IgD-negative memory B cell (primary cell): ENCODE measurements around the gene MAN1B1. TPM values are rescaled to one million over a fixed set of nuclear protein-coding genes. Genes with fewer than 3 reads are reported as not detected.

ENCODE experiments used
- H3K27ac Mint-ChIP-seq, 3 donors: one replicate each; pipeline ENCODE4 v1.8.0; 2020 to 2022; ENCODE audit warnings: mild to moderate bottlenecking in 3 of 3, mixed read lengths in 3 of 3, moderate library complexity in 1 of 3
- H3K27me3 Mint-ChIP-seq: one replicate; pipeline ENCODE4 v1.8.0; 2021; ENCODE audit warnings: mixed read lengths
- H3K36me3 Mint-ChIP-seq: one replicate; pipeline ENCODE4 v1.8.0; 2020; ENCODE audit warnings: mild to moderate bottlenecking, mixed read lengths
- H3K4me1 Mint-ChIP-seq, 3 donors: one replicate each; pipeline ENCODE4 v1.8.0; 2020 to 2022; ENCODE audit warnings: mixed read lengths in 3 of 3, mild to moderate bottlenecking in 1 of 3
- H3K4me3 Mint-ChIP-seq, 4 donors: one replicate each; pipeline ENCODE4 v1.8.0; 2020 to 2022; ENCODE audit warnings: mild to moderate bottlenecking in 4 of 4, mixed read lengths in 4 of 4, moderate library complexity in 3 of 4
- H3K9me3 Mint-ChIP-seq, 3 donors: one replicate each; pipeline ENCODE4 v1.8.0; 2020 to 2021; ENCODE audit warnings: mixed read lengths in 3 of 3, mild to moderate bottlenecking in 1 of 3
- polyA plus RNA-seq: library from polyadenylated mRNA; unstranded; fragments of 300-500 nt; fragmentation: Illumina TruSeq; gene quantifications from one replicate; pipeline ENCODE4 v1.2.3, GENCODE V29; 2021

The MAN1B1 gene
- polyA plus RNA-seq, 1 donor from 2014 or later = 27.5 TPM

DNA sequence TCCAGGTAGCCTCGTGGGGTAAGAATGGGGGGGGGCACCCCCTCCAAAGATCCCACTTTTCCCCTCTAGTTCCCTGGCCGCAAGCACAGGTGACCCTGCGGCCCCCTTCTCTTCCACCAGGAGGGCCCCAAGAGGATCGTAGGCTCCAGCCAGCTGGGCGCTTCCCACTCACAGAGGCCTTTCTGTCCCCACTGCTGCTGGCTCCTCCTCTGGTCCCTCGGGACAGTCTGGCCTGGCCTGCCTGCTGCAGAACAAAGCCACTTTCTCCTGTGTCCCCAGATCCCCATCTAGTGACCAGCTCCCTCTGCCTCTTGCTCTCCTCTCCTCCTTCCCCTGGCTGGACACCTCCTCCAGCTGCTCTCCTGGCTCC is 15.9 kb upstream of the MAN1B1 start:
- Mint-ChIP-seq H3K4me3 (peak overlapping the region; percentile 76 to 92 (median 85)), H3K36me3 (no peaks in the 10 kb centered on the region), H3K27ac (peak overlapping the region; percentile 77 to 96 (median 93)), H3K4me1 (peaks cover 17 to 19% (median 17%) of the 10 kb centered on the region in 3 donors), H3K9me3 (no peaks in the 10 kb centered on the region), H3K27me3 (no peaks in the 10 kb centered on the region)

DNA sequence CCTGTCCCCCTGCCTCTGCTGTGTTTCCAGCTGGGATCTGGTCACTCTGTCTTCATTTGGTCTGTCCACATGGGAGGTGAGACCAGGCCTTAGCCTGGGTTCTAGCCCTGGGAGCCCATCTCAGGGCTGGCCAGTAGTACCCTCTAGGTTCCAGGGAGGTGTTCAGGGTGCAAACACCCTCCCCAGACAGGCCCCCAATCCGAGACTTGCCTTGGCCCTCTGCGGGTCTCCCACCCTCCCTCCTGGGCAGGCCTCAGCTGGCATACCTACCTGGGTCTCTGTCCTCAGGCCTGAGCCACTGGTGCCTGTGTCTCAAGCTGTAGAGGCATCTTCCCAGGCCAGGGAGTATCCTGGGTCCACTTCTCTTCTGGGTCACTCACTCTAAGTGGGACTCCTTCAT is 15.5 kb upstream of the MAN1B1 start:
- Mint-ChIP-seq H3K4me3 (peak overlapping the region; percentile 76 to 92 (median 84)), H3K9me3 (no peaks in the 10 kb centered on the region), H3K27ac (peak overlapping the region; percentile 77 to 96 (median 93)), H3K27me3 (no peaks in the 10 kb centered on the region), H3K36me3 (no peaks in the 10 kb centered on the region), H3K4me1 (peaks cover 17 to 19% (median 17%) of the 10 kb centered on the region in 3 donors)

DNA sequence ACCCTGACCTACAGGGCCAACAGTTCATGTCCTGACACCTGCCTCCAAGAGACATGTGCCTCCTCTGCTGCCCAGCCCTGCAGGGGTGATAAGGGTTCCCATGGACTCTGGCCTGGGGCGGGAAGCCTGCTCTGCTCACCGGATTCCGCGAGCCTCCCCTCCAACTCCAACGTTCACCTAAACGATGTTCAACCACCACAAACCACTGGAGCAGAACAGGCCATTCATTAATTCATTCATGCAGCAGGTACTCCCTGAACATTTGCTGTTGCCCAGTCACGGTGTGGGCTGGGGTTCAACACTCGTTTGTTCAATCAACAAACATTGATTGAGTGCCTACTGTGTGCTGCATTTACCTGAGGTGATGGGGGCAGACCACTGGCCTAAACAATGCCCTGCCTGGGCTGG is 12.8 kb upstream of the MAN1B1 start:
- no peaks in the 10 kb centered on the region for H3K27me3 Mint-ChIP-seq
- no peaks in the 10 kb centered on the region for H3K36me3 Mint-ChIP-seq
- peak overlapping the region in 1 of 4 donors; percentile 87 for H3K4me3 Mint-ChIP-seq
- peak overlapping the region in 1 of 3 donors; percentile 91 for H3K27ac Mint-ChIP-seq
- no peaks in the 10 kb centered on the region for H3K9me3 Mint-ChIP-seq
- peaks cover 11 to 14% (median 13%) of the 10 kb centered on the region in 3 donors for H3K4me1 Mint-ChIP-seq

DNA sequence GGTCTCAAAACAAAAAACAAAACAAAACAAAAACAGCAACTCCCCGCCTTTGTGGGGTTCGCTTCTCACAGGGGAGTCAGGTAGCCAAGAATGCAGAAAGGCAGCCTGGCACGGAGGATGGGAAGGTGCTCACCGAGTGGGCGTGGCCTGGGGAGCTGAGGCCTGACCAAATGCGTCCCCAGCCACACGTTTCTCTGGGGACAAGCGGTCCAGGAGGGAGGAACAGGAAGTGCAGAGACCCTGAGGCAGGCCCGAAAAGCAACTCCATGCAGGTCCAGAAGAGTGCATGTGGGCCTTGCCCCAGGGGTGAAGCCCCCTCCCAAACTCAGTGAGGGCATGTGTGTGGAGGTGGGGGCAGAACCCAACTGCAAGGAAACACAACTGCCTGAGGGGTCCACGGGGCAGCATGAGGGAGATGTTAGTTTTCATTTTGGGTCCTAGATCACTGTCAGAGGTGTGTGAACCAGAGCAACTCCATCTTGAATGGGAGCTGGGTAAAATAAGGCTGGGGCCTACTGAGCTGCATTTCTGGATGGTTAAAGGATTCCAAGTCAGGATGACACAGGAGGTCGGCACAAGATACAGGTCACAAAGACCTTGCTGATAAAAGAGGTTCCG is 12.0 kb upstream of the MAN1B1 start:
- Mint-ChIP-seq H3K4me1 (peaks cover 11 to 15% (median 12%) of the 10 kb centered on the region in 3 donors), H3K36me3 (no peaks in the 10 kb centered on the region), H3K27me3 (no peaks in the 10 kb centered on the region), H3K9me3 (no peaks in the 10 kb centered on the region), H3K27ac (peak overlapping the region in 2 of 3 donors; percentile 53 to 91), H3K4me3 (peak overlapping the region in 3 of 4 donors; percentile 34 to 87 (median 71))

DNA sequence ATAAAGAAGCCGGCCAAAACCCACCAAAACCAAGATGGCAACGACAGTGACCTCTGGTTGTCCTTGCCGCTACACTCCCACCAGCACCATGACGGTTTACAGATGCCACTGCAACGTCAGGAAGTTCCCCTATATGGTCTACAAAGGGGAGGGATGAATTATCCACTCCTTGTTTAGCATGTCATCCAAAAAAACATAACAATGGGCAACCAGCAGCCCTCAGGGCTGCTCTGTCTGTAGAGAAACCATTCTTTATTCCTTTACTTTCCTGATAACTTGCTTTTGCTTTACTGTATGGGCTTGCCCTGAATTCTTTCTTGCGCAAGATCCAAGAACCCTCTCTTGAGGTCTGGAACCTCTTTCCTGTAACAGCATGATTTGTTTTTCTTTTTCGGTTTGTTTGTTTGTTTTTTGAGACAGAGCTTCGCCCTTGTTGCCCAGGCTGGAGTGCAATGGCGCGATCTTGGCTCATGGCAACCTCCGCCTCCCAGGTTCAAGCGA is 11.5 kb upstream of the MAN1B1 start:
- peak overlapping the region in 2 of 3 donors; percentile 53 to 91 for H3K27ac Mint-ChIP-seq
- H3K36me3 Mint-ChIP-seq = no peaks in the 10 kb centered on the region
- no peaks in the 10 kb centered on the region for H3K27me3 Mint-ChIP-seq
- no peaks in the 10 kb centered on the region for H3K9me3 Mint-ChIP-seq
- peaks cover 11 to 17% (median 15%) of the 10 kb centered on the region in 3 donors for H3K4me1 Mint-ChIP-seq
- H3K4me3 Mint-ChIP-seq = peak overlapping the region; percentile 21 to 87 (median 48)

DNA sequence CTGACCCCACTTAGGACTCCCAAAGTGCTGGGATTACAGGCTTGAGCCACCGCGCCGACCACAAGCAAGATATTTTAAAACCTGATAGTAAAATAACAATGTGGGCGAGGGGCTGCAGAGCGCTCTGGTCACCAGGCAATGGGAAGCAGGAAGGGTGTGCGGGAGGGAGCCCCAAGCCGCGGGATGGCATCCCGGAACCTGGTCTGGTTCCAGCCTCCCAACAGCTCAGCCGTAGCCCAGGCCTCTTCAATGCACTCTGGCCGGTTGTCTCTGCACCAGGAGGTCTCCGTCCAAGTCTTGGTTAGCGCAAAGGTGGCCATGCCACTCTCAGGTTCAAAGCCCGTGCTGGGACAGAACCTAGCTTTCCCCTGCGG is 10.2 kb upstream of the MAN1B1 start:
- H3K36me3 Mint-ChIP-seq = no peaks in the 10 kb centered on the region
- H3K27me3 Mint-ChIP-seq = no peaks in the 10 kb centered on the region
- H3K9me3 Mint-ChIP-seq = no peaks in the 10 kb centered on the region
- H3K27ac Mint-ChIP-seq = peak overlapping the region in 1 of 3 donors; percentile 58
- peak overlapping the region; percentile 63 to 80 (median 76) for H3K4me3 Mint-ChIP-seq
- peaks cover 11 to 13% (median 12%) of the 10 kb centered on the region in 3 donors for H3K4me1 Mint-ChIP-seq

DNA sequence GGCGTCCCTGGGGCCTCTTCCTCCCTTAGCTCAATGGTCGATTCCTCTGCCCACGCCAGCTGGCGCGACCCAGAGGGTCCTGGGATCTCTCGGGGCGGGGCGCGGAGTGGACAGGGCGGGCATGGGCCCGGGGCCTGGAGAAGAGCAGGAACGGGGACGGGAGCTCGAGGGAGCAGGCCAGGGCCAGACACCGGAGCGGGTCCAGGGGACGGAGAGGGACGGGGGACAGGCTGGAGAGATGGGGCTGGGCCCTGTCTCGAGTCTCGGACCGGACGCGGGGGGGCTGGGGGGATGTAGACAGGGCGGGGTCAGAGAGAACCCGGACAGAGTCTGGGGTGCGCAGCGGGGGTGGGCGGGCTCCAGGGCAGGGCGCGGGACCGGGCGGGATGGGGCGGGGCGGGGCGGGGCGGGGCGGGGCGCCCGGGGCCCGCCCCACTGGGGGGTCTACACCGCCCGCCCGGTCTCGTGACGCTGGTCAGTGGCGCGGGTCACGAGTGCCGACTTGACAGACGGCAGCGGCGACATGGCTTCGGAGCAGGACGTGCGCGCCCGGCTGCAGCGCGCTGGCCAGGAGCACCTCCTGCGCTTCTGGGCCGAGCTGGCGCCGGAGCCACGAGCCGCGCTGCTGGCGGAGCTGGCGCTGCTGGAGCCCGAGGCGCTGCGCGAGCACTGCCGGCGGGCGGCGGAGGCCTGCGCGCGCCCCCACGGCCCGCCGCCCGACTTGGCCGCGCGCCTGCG is 9.6 kb upstream of the MAN1B1 start, which contains the start of gene UAP1L1:
Gene UAP1L1, plus strand, starts transcription at position 508 of the 738 bp plus-strand sequence. Its CDS starts 16 bp downstream, at position 524.
- no peaks in the 10 kb centered on the region for H3K9me3 Mint-ChIP-seq
- no peaks in the 10 kb centered on the region for H3K36me3 Mint-ChIP-seq
- H3K4me3 Mint-ChIP-seq = peak within 1 kb of the TSS; percentile 79 to 90 (median 81)
- peak within 1 kb of the TSS in 2 of 3 donors; percentile 63 to 80 for H3K27ac Mint-ChIP-seq
- peaks cover 11 to 13% (median 12%) of the 10 kb centered on the region in 3 donors for H3K4me1 Mint-ChIP-seq
- H3K27me3 Mint-ChIP-seq = no peaks in the 10 kb centered on the region

DNA sequence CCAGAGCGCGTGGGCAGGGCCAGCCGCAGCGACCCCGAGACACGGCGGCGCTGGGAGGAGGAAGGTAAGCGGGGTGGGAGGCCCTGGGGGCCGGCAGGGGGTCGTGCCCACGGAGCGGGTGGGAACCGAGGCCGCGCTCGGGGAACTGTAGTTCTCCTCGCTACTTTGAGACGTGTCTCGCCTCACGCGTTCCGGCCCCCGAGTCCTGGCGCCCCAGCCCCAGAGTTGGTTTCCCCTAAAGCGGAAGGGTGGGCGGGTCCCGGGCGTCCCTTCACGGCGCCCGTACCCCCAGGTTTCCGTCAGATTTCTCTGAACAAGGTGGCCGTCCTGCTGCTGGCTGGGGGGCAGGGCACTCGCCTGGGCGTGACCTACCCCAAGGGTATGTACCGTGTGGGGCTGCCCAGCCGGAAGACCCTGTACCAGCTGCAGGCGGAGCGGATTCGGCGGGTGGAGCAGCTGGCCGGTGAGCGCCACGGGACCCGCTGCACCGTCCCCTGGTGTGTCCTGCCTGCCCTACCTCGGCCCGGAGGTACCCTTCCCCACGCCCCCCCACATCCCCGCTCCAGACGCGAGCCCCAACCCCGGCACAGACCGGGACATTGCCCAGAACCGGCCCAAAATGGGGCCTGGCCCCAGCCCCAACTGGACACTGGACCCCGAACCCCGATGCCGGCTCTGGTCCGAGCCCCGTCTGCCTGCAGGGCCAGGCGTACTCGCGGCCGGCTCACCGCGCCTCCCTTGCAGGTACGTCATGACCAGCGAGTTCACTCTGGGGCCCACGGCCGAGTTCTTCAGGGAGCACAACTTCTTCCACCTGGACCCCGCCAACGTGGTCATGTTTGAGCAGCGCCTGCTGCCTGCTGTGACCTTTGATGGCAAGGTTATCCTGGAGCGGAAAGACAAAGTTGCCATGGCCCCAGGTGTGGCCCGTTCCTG is 8.8 kb upstream of the MAN1B1 start:
- Mint-ChIP-seq H3K36me3 (no peaks in the 10 kb centered on the region), H3K4me1 (peaks cover 11 to 13% (median 12%) of the 10 kb centered on the region in 3 donors), H3K27me3 (no peaks in the 10 kb centered on the region), H3K4me3 (peak overlapping the region; percentile 75 to 90 (median 80)), H3K9me3 (no peaks in the 10 kb centered on the region), H3K27ac (peak overlapping the region in 2 of 3 donors; percentile 63 to 80)

DNA sequence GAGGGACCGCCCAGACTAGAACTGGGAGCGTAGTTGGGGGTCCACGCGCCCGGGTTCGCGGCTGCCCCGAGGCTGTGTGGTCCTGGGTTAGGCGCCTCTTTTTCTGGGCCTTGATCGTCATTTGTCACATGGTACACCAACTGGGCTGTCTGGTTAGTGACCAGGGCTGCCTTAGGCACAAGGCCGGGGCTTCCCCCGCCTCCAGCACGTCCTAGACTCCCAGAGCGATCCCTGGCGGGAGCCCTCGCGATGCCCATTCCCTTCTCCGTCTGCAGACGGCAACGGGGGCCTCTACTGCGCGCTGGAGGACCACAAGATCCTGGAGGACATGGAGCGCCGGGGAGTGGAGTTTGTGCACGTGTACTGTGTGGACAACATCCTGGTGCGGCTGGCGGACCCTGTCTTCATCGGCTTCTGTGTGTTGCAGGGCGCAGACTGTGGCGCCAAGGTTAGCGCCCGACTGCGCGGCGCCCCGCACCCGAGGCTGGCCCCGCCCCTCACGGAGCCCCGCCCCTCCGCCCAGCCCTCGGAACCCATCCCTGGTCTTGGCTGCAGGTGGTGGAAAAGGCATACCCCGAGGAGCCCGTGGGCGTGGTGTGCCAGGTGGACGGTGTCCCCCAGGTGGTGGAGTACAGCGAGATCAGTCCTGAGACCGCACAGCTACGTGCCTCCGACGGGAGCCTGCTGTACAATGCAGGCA is 7.9 kb upstream of the MAN1B1 start:
- Mint-ChIP-seq H3K4me1 (peaks cover 15 to 19% (median 16%) of the 10 kb centered on the region in 3 donors), H3K27me3 (no peaks in the 10 kb centered on the region), H3K27ac (no peak overlapping the region)

DNA sequence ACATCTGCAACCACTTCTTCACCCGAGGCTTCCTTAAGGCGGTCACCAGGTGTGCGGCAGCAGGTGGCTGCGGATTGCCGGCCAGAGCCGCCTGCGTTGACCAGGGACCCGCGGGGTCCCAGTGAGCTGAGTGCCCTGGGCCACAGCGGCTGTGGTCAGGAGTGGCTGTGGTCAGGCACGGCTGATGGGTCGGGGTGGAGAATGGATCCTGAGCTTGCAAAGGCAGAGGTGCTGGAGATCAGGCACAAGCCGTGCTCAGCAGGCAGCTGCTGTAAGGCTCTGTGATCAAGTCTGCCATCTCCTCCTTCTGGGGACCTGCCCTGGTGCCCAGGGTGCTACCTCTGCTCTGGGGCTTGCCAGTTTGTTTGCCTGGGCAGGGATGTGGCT is 7.4 kb upstream of the MAN1B1 start:
- Mint-ChIP-seq H3K4me1 (peaks cover 16 to 19% (median 19%) of the 10 kb centered on the region in 3 donors), H3K36me3 (no peaks in the 10 kb centered on the region), H3K27me3 (no peaks in the 10 kb centered on the region), H3K27ac (peak overlapping the region in 2 of 3 donors; percentile 33 to 90), H3K4me3 (peak overlapping the region in 2 of 4 donors; percentile 32 to 81), H3K9me3 (no peaks in the 10 kb centered on the region)

More for the DNA sequence above, 7.9 kb upstream of the MAN1B1 start:
- Mint-ChIP-seq H3K4me3 (peak overlapping the region; percentile 64 to 90 (median 78)), H3K36me3 (no peaks in the 10 kb centered on the region), H3K9me3 (no peaks in the 10 kb centered on the region)

DNA sequence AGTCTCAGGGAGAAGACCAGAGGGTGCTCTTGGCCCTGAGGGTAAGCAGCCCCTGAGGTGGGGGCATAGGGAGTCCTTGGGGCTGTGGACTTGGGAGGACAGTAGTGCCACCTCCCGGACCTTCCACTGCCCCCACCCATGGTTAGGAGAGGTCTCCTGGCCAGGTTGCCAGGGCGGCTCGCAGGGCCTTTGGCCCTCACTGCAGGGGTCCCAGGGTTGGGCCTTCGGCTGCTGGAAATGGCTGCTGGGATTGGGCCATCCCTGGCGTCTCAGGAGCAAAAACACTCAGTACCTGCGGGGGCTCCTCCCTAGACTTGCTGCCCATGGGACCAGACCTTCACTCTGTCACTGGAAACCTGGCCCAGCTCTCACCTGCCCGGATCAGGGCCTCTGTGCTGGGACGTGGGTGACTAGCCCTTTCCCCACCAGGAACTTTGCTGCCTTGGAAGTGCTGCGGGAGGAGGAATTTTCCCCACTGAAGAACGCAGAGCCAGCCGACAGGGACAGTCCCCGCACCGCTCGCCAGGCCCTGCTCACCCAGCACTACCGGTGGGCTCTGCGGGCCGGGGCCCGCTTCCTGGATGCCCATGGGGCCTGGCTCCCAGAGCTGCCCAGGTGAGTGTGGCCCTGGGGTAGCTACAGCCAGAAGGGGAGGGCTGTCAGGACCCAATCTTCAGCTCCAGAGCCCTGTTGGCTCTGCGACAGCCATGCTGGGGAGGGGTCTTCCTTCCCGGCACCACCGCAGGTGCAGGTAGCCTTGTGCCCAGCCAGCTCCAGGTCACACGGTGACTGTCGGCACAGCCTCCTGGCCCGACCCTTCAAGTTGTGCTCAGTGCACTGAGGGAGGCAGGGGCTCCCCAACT is 6.3 kb upstream of the MAN1B1 start:
- Mint-ChIP-seq H3K36me3 (no peaks in the 10 kb centered on the region), H3K27ac (peak overlapping the region in 1 of 3 donors; percentile 90), H3K4me3 (peak overlapping the region in 2 of 4 donors; percentile 55 to 81), H3K27me3 (no peaks in the 10 kb centered on the region), H3K4me1 (peaks cover 8 to 18% (median 12%) of the 10 kb centered on the region in 3 donors), H3K9me3 (no peaks in the 10 kb centered on the region)

DNA sequence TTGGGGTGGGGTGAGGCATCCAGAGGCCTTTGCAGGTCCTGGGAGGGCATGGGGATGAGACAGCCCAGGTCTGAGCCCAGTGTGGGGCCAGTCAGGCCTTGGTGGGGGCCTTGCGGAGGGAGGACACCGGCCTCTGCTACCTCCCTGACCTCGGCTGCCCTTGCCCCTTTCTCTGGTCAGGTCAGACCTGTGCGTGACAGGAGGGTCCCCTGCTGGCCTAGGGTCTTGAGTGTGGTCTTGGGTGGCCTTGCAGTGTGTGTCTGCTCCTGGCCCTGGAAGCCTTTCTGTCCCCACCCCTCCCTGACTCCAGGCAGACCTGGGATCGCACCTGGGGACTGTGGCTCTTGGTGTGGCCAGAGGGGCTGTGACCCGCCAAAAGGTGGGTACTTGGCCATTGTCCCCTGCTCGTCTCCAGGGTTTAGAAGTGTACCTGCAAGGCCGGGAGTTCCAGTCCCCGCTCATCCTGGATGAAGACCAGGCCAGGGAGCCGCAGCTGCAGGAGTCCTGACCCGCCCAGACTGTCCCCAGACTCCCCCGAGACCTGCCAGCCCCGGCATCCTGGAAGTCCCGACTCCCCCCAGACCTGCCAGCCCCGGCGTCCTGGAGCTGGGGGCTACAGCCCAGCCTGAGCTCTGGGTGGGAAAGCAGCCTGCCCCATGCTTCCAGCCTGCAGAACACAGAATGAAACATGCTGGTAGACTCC is 4.4 kb upstream of the MAN1B1 start:
- H3K36me3 Mint-ChIP-seq = no peaks in the 10 kb centered on the region
- H3K4me3 Mint-ChIP-seq = peak overlapping the region in 1 of 4 donors; percentile 38
- peak overlapping the region in 1 of 3 donors; percentile 91 for H3K27ac Mint-ChIP-seq
- H3K27me3 Mint-ChIP-seq = no peaks in the 10 kb centered on the region
- H3K9me3 Mint-ChIP-seq = no peaks in the 10 kb centered on the region
- H3K4me1 Mint-ChIP-seq = peaks cover 11 to 24% (median 15%) of the 10 kb centered on the region in 3 donors

DNA sequence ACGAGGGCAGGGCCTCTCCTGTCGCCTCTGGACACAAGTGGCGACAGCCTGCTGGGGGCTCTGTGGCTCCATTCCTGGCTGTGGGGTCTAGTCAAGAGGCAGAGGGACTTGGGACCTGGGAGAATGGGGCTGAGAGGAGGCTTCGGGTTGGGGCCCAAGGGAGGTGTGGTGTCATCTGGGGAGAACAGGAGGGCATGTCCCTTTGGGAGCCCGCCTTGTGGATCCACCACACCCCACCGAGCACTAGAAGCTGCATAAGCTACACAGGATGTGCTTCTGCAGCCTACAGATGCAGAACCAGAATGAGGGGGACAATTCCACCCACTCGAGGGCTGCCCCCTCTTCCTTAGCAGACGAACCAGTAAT is 3.9 kb upstream of the MAN1B1 start:
- H3K27ac Mint-ChIP-seq = peak overlapping the region in 1 of 3 donors; percentile 91
- H3K4me3 Mint-ChIP-seq = peak overlapping the region in 3 of 4 donors; percentile 47 to 100 (median 75)
- no peaks in the 10 kb centered on the region for H3K36me3 Mint-ChIP-seq
- no peaks in the 10 kb centered on the region for H3K9me3 Mint-ChIP-seq
- H3K4me1 Mint-ChIP-seq = peaks cover 16 to 28% (median 20%) of the 10 kb centered on the region in 3 donors
- no peaks in the 10 kb centered on the region for H3K27me3 Mint-ChIP-seq
